Measurements from ENCODE around the gene LINC01488. TPM values are rescaled to one million over a fixed set of nuclear protein-coding genes. Genes with fewer than 3 reads are reported as not detected.

LINC01488 gene
- total RNA-seq, 2 experiments from 2014 or later, result not detected

GRCh38 chr11:69462106-69462951, 19.1 kb upstream of the LINC01488 start:
- peaks cover 2% of the 10 kb centered on the region for H3K36me3 Mint-ChIP-seq (ENCODE audit: low read depth)
- ChIA-PET CTCF (no interaction called here), POLR2A (no interaction called here)
- peaks cover 15% of the 10 kb centered on the region for H3K9me3 Mint-ChIP-seq
- no peak overlapping the region for H3K4me3 Mint-ChIP-seq
- DNase-seq, result no peak
- no peak overlapping the region for H3K27ac Mint-ChIP-seq
- peaks cover 23% of the 10 kb centered on the region for H3K27me3 Mint-ChIP-seq
- no peaks in the 10 kb centered on the region for H3K4me1 Mint-ChIP-seq

- H3K4me3 Mint-ChIP-seq, result no peak overlapping the region
- H3K9me3 Mint-ChIP-seq, result peaks cover 11% of the 10 kb centered on the region
- no peaks in the 10 kb centered on the region for H3K4me1 Mint-ChIP-seq
- H3K27ac Mint-ChIP-seq, result no peak overlapping the region
- DNase-seq, result no peak
- ChIA-PET CTCF (no interaction called here), POLR2A (no interaction called here)
- H3K27me3 Mint-ChIP-seq, result peaks cover 19% of the 10 kb centered on the region
- peaks cover 2% of the 10 kb centered on the region for H3K36me3 Mint-ChIP-seq (ENCODE audit: low read depth)
Observed at GRCh38 chr11:69463181-69463994, 18.1 kb upstream of the LINC01488 start.

- Mint-ChIP-seq H3K4me3 (no peak overlapping the region), H3K27me3 (peaks cover 16% of the 10 kb centered on the region), H3K9me3 (peaks cover 11% of the 10 kb centered on the region), H3K36me3 (ENCODE audit: low read depth) (peaks cover 2% of the 10 kb centered on the region), H3K27ac (no peak overlapping the region), H3K4me1 (no peaks in the 10 kb centered on the region)
- POLR2A ChIA-PET, result no interaction called here
- no peak for DNase-seq
- CTCF ChIA-PET, result interaction anchor here (1.2 kb wide), 1 partner anchor 8 kb away, joined by 3 read pairs; no protein-coding TSS in a partner anchor
Observed at GRCh38 chr11:69463995-69464960, 17.2 kb upstream of the LINC01488 start.

GRCh38 chr11:69465236-69466000, 16.0 kb upstream of the LINC01488 start:
- H3K27ac Mint-ChIP-seq, result no peak overlapping the region
- ChIA-PET CTCF (interaction anchor here (1.2 kb wide), 1 partner anchor 9 kb away, joined by 3 read pairs; no protein-coding TSS in a partner anchor), POLR2A (no interaction called here)
- no peak for DNase-seq
- peaks cover 8% of the 10 kb centered on the region for H3K9me3 Mint-ChIP-seq
- no peaks in the 10 kb centered on the region for H3K4me1 Mint-ChIP-seq
- peaks cover 2% of the 10 kb centered on the region for H3K36me3 Mint-ChIP-seq (ENCODE audit: low read depth)
- H3K4me3 Mint-ChIP-seq, result no peak overlapping the region
- peaks cover 11% of the 10 kb centered on the region for H3K27me3 Mint-ChIP-seq

- CTCF ChIA-PET, result interaction anchor here (0.7 kb wide), 1 partner anchor 13 kb away, joined by 3 read pairs; no protein-coding TSS in a partner anchor
- no peak for DNase-seq
- Mint-ChIP-seq H3K9me3 (peaks cover 3% of the 10 kb centered on the region), H3K4me3 (no peak overlapping the region), H3K27ac (no peak overlapping the region), H3K36me3 (ENCODE audit: low read depth) (peaks cover 2% of the 10 kb centered on the region), H3K4me1 (no peaks in the 10 kb centered on the region), H3K27me3 (peaks cover 7% of the 10 kb centered on the region)
- POLR2A ChIA-PET, result no interaction called here
Observed at GRCh38 chr11:69466039-69466438, 15.4 kb upstream of the LINC01488 start.

GRCh38 chr11:69467196-69467595, 14.3 kb upstream of the LINC01488 start:
- H3K27me3 Mint-ChIP-seq, result peaks cover 6% of the 10 kb centered on the region
- H3K27ac Mint-ChIP-seq, result no peak overlapping the region
- H3K9me3 Mint-ChIP-seq, result no peaks in the 10 kb centered on the region
- H3K4me1 Mint-ChIP-seq, result no peaks in the 10 kb centered on the region
- POLR2A ChIA-PET, result no interaction called here
- CTCF ChIA-PET, result interaction anchor here (1.3 kb wide), 1 partner anchor 39 kb away, joined by 3 read pairs; no protein-coding TSS in a partner anchor
- no peaks in the 10 kb centered on the region for H3K36me3 Mint-ChIP-seq (ENCODE audit: low read depth)
- H3K4me3 Mint-ChIP-seq, result no peak overlapping the region
- no peak for DNase-seq

GRCh38 chr11:69467646-69468045, 13.8 kb upstream of the LINC01488 start:
- no peak for DNase-seq
- no peak overlapping the region for H3K4me3 Mint-ChIP-seq

GRCh38 chr11:69468221-69468620, 13.2 kb upstream of the LINC01488 start:
- Mint-ChIP-seq H3K27me3 (peaks cover 6% of the 10 kb centered on the region), H3K36me3 (ENCODE audit: low read depth) (no peaks in the 10 kb centered on the region), H3K27ac (no peak overlapping the region), H3K4me3 (no peak overlapping the region), H3K4me1 (no peaks in the 10 kb centered on the region), H3K9me3 (peaks cover under 1% of the 10 kb centered on the region)
- POLR2A ChIA-PET, result no interaction called here
- DNase-seq, result no peak
- CTCF ChIA-PET, result no interaction called here

More at GRCh38 chr11:69467646-69468045, 13.8 kb upstream of the LINC01488 start:
- Mint-ChIP-seq H3K36me3 (ENCODE audit: low read depth) (no peaks in the 10 kb centered on the region), H3K4me1 (no peaks in the 10 kb centered on the region), H3K27ac (no peak overlapping the region), H3K9me3 (no peaks in the 10 kb centered on the region), H3K27me3 (peaks cover 6% of the 10 kb centered on the region)
- ChIA-PET CTCF (interaction anchor here (1.3 kb wide), 1 partner anchor 39 kb away, joined by 3 read pairs; no protein-coding TSS in a partner anchor), POLR2A (no interaction called here)

- Mint-ChIP-seq H3K27me3 (peaks cover 6% of the 10 kb centered on the region), H3K27ac (no peak overlapping the region), H3K36me3 (ENCODE audit: low read depth) (no peaks in the 10 kb centered on the region), H3K4me1 (no peaks in the 10 kb centered on the region), H3K9me3 (peaks cover 4% of the 10 kb centered on the region), H3K4me3 (no peak overlapping the region)
- CTCF ChIA-PET, result interaction anchor here (1.0 kb wide), 1 partner anchor 11 kb away, joined by 3 read pairs; no protein-coding TSS in a partner anchor
- no peak for DNase-seq
- POLR2A ChIA-PET, result no interaction called here
Observed at GRCh38 chr11:69468911-69469885, 12.3 kb upstream of the LINC01488 start.

GRCh38 chr11:69470301-69470700, 11.2 kb upstream of the LINC01488 start:
- H3K27ac Mint-ChIP-seq, result no peak overlapping the region
- H3K9me3 Mint-ChIP-seq, result peaks cover 4% of the 10 kb centered on the region
- POLR2A ChIA-PET, result no interaction called here
- no peaks in the 10 kb centered on the region for H3K4me1 Mint-ChIP-seq
- DNase-seq, result no peak
- H3K36me3 Mint-ChIP-seq (ENCODE audit: low read depth), result no peaks in the 10 kb centered on the region
- peaks cover 6% of the 10 kb centered on the region for H3K27me3 Mint-ChIP-seq
- no peak overlapping the region for H3K4me3 Mint-ChIP-seq
- CTCF ChIA-PET, result interaction anchor here (1.0 kb wide), 1 partner anchor 10 kb away, joined by 3 read pairs; no protein-coding TSS in a partner anchor

Measured in activated CD4-positive, alpha-beta T cell treated with anti-CD3 and anti-CD28 coated beads, Interleukin-2, amount 10 ng/mL, durations not matched to agents 7 days and 5 days (primary cell).